Muscle layer of colon (tissue), 2 donors: Measurements from ENCODE around the gene CTSS.
"Not testable (repeated sequence)": the region's sequence is repeated elsewhere in the genome, so short reads cannot be mapped to it uniquely, and the experiment has no call there.

Experiments used
- H3K27ac ChIP-seq: one replicate; pipeline ENCODE4 v1.7.0; 2013; ENCODE audit warnings: low read depth, mild to moderate bottlenecking, low read length, moderate library complexity
- H3K27me3 ChIP-seq, 2 donors: one replicate each; pipeline ENCODE4 v1.7.0; 2013; ENCODE audit warnings: low read length in 2 of 2, mild to moderate bottlenecking in 2 of 2; ENCODE audit not compliant: insufficient read depth in 2 of 2, control insufficient read depth in 1 of 2
- H3K36me3 ChIP-seq: one replicate; pipeline ENCODE4 v1.7.0; 2013; ENCODE audit warnings: mild to moderate bottlenecking, low read length; ENCODE audit not compliant: insufficient read depth
- H3K4me1 ChIP-seq: one replicate; pipeline ENCODE4 v1.7.0; 2013; ENCODE audit warnings: mild to moderate bottlenecking, low read length; ENCODE audit not compliant: insufficient read depth
- H3K4me3 ChIP-seq, 2 donors: one replicate each; pipeline ENCODE4 v1.7.0; 2013; ENCODE audit warnings: low read length in 2 of 2, low read depth in 1 of 2, mild to moderate bottlenecking in 1 of 2, moderate library complexity in 1 of 2
- H3K9ac ChIP-seq: one replicate; pipeline ENCODE4 v1.7.0; 2013; ENCODE audit warnings: low read length
- H3K9me3 ChIP-seq: one replicate; pipeline ENCODE4 v1.7.0; 2013; ENCODE audit warnings: mild to moderate bottlenecking, low read length
- donor health status: abdominal sarcoma.
- donor health status: Adenocarcinoma of cecum.

CTSS gene

GRCh38 chr1:150796374-150796773 lies 30.8 kb upstream of the CTSS start:
- no peaks in the 10 kb centered on the region for H3K27me3 ChIP-seq
- peaks cover 34% of the 10 kb centered on the region for H3K36me3 ChIP-seq
- H3K9ac ChIP-seq, result no peak overlapping the region
- H3K27ac ChIP-seq, result no peak overlapping the region
- no peaks in the 10 kb centered on the region for H3K4me1 ChIP-seq
- no peak overlapping the region for H3K4me3 ChIP-seq
- no peaks in the 10 kb centered on the region for H3K9me3 ChIP-seq

GRCh38 chr1:150793778-150794177 lies 28.2 kb upstream of the CTSS start:
- not testable (repeated sequence) for H3K4me1 ChIP-seq, H3K27ac ChIP-seq, H3K27me3 ChIP-seq, H3K4me3 ChIP-seq, H3K9me3 ChIP-seq, H3K9ac ChIP-seq
- H3K36me3 ChIP-seq, result peaks cover 23% of the 10 kb centered on the region

GRCh38 chr1:150793221-150793620 lies 27.6 kb upstream of the CTSS start:
- H3K9me3 ChIP-seq, result no peaks in the 10 kb centered on the region
- H3K9ac ChIP-seq, result no peak overlapping the region
- H3K27me3 ChIP-seq, result no peaks in the 10 kb centered on the region
- H3K4me1 ChIP-seq, result no peaks in the 10 kb centered on the region
- H3K4me3 ChIP-seq, result no peak overlapping the region
- H3K36me3 ChIP-seq, result peaks cover 18% of the 10 kb centered on the region
- no peak overlapping the region for H3K27ac ChIP-seq

GRCh38 chr1:150791585-150791984 lies 26.0 kb upstream of the CTSS start:
- Histone ChIP-seq H3K27ac (no peak overlapping the region), H3K4me3 (no peak overlapping the region), H3K4me1 (no peaks in the 10 kb centered on the region), H3K36me3 (peaks cover 5% of the 10 kb centered on the region), H3K9me3 (no peaks in the 10 kb centered on the region), H3K27me3 (no peaks in the 10 kb centered on the region), H3K9ac (no peak overlapping the region)

GRCh38 chr1:150789396-150789795 lies 23.8 kb upstream of the CTSS start:
- H3K27ac ChIP-seq, result no peak overlapping the region
- no peaks in the 10 kb centered on the region for H3K36me3 ChIP-seq
- no peaks in the 10 kb centered on the region for H3K4me1 ChIP-seq
- H3K9me3 ChIP-seq, result no peaks in the 10 kb centered on the region
- no peak overlapping the region for H3K9ac ChIP-seq
- no peaks in the 10 kb centered on the region for H3K27me3 ChIP-seq
- no peak overlapping the region for H3K4me3 ChIP-seq

GRCh38 chr1:150788946-150789345 lies 23.4 kb upstream of the CTSS start:
- Histone ChIP-seq H3K4me1 (no peaks in the 10 kb centered on the region), H3K4me3 (no peak overlapping the region), H3K27me3 (no peaks in the 10 kb centered on the region), H3K27ac (no peak overlapping the region), H3K9me3 (no peaks in the 10 kb centered on the region), H3K9ac (no peak overlapping the region), H3K36me3 (no peaks in the 10 kb centered on the region)

GRCh38 chr1:150787455-150787854 lies 21.9 kb upstream of the CTSS start:
- Histone ChIP-seq H3K36me3 (no peaks in the 10 kb centered on the region), H3K4me1 (no peaks in the 10 kb centered on the region), H3K9ac (no peak overlapping the region), H3K27ac (no peak overlapping the region), H3K4me3 (no peak overlapping the region), H3K9me3 (no peaks in the 10 kb centered on the region), H3K27me3 (no peaks in the 10 kb centered on the region)

- Histone ChIP-seq H3K27ac (no peak overlapping the region), H3K4me3 (no peak overlapping the region), H3K4me1 (no peaks in the 10 kb centered on the region), H3K27me3 (no peaks in the 10 kb centered on the region), H3K9ac (no peak overlapping the region), H3K36me3 (no peaks in the 10 kb centered on the region), H3K9me3 (no peaks in the 10 kb centered on the region)
Observed at GRCh38 chr1:150780510-150780909, 14.9 kb upstream of the CTSS start.

- Histone ChIP-seq H3K4me1 (no peaks in the 10 kb centered on the region), H3K9me3 (no peaks in the 10 kb centered on the region), H3K4me3 (no peak overlapping the region), H3K9ac (no peak overlapping the region), H3K27ac (no peak overlapping the region), H3K27me3 (no peaks in the 10 kb centered on the region), H3K36me3 (no peaks in the 10 kb centered on the region)
Observed at GRCh38 chr1:150778409-150778808, 12.8 kb upstream of the CTSS start.

GRCh38 chr1:150777544-150777943 lies 12.0 kb upstream of the CTSS start:
- Histone ChIP-seq H3K27ac (no peak overlapping the region), H3K4me3 (no peak overlapping the region)

GRCh38 chr1:150775931-150776505 lies 10.4 kb upstream of the CTSS start:
- H3K27ac ChIP-seq, H3K36me3 ChIP-seq, H3K4me1 ChIP-seq, H3K9ac ChIP-seq, H3K4me3 ChIP-seq, H3K9me3 ChIP-seq, H3K27me3 ChIP-seq: not testable (repeated sequence)

More at GRCh38 chr1:150777544-150777943, 12.0 kb upstream of the CTSS start:
- Histone ChIP-seq H3K4me1 (no peaks in the 10 kb centered on the region), H3K27me3 (no peaks in the 10 kb centered on the region), H3K9me3 (no peaks in the 10 kb centered on the region), H3K36me3 (no peaks in the 10 kb centered on the region), H3K9ac (no peak overlapping the region)

GRCh38 chr1:150775276-150775675 lies 9.7 kb upstream of the CTSS start:
- H3K27me3 ChIP-seq, result no peaks in the 10 kb centered on the region
- no peaks in the 10 kb centered on the region for H3K9me3 ChIP-seq
- H3K4me1 ChIP-seq, result no peaks in the 10 kb centered on the region
- H3K4me3 ChIP-seq, result no peak overlapping the region
- H3K9ac ChIP-seq, result no peak overlapping the region
- H3K27ac ChIP-seq, result no peak overlapping the region
- H3K36me3 ChIP-seq, result no peaks in the 10 kb centered on the region
